Cardiac muscle cell (in vitro differentiated cells and primary cell): ENCODE measurements around the gene SULT1B1. TPM values are rescaled to one million over a fixed set of nuclear protein-coding genes. Genes with fewer than 3 reads are reported as not detected.

Source experiments
- DNase-seq, 2 donors: peaks; one replicate each; pipeline versions ENCODE4 v3.0.0 to v3.0.0-alpha.2; 2010 to 2017; ENCODE audit warnings: low read depth in 1 of 2, low spot score in 1 of 2
- H3K27ac ChIP-seq: fragments of 200-600 bp; sonication (generic); 2 replicates; pipeline ENCODE4 v1.5.1; 2016
- H3K27me3 ChIP-seq: fragments of 200-600 bp; sonication (generic); 2 replicates; pipeline ENCODE4 v1.6.0; 2016; ENCODE audit warnings: control low read depth
- H3K36me3 ChIP-seq: fragments of 200-600 bp; sonication (generic); 2 replicates; pipeline ENCODE4 v1.5.1; 2016; ENCODE audit warnings: control low read depth
- H3K4me1 ChIP-seq: fragments of 200-600 bp; sonication (generic); 2 replicates; pipeline ENCODE4 v1.8.1; 2017; ENCODE audit warnings: low read depth, mild to moderate bottlenecking, mixed run types
- H3K4me3 ChIP-seq: fragments of 200-600 bp; sonication (generic); 2 replicates; pipeline ENCODE4 v1.5.1; 2016; ENCODE audit warnings: mild to moderate bottlenecking
- H3K9me3 ChIP-seq: fragments of 200-600 bp; sonication (generic); 2 replicates; pipeline ENCODE4 v1.5.1; 2017; ENCODE audit warnings: low read depth, mild to moderate bottlenecking, control low read depth
- polyA plus RNA-seq: library from polyadenylated mRNA; unstranded; fragments of >200 nt; fragmentation: Nextera tagmentation; extraction: Ambion mirVana; gene quantifications from 2 replicates; pipeline ENCODE4 v1.2.1, GENCODE V29; 2016
- total RNA-seq: library from RNA; depleted of rRNA; stranded (reverse); fragments of >200 nt; gene quantifications from 2 replicates; pipeline ENCODE4 v1.2.3, GENCODE V29; 2016
- TF ChIP-seq, protein P1 (sequence below): IDR thresholded peaks from 2 replicates; pipeline ENCODE4 v1.5.1; 2012; ENCODE audit warnings: low read depth, mild to moderate bottlenecking, low read length

The SULT1B1 gene
- total and polyA plus RNA-seq, 2 experiments from 2014 or later, result not detected

- H3K9me3 ChIP-seq, result no peaks in the 10 kb centered on the region
- DNase-seq, result peak in 1 of 2 donors; percentile 85
- TF ChIP-seq, protein P1, sequence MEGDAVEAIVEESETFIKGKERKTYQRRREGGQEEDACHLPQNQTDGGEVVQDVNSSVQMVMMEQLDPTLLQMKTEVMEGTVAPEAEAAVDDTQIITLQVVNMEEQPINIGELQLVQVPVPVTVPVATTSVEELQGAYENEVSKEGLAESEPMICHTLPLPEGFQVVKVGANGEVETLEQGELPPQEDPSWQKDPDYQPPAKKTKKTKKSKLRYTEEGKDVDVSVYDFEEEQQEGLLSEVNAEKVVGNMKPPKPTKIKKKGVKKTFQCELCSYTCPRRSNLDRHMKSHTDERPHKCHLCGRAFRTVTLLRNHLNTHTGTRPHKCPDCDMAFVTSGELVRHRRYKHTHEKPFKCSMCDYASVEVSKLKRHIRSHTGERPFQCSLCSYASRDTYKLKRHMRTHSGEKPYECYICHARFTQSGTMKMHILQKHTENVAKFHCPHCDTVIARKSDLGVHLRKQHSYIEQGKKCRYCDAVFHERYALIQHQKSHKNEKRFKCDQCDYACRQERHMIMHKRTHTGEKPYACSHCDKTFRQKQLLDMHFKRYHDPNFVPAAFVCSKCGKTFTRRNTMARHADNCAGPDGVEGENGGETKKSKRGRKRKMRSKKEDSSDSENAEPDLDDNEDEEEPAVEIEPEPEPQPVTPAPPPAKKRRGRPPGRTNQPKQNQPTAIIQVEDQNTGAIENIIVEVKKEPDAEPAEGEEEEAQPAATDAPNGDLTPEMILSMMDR, result no peak
- no peaks in the 10 kb centered on the region for H3K27me3 ChIP-seq
- no peak overlapping the region for H3K27ac ChIP-seq
- H3K4me3 ChIP-seq, result no peak overlapping the region
- H3K36me3 ChIP-seq, result no peaks in the 10 kb centered on the region
- H3K4me1 ChIP-seq, result no peaks in the 10 kb centered on the region
These were observed 46.8 kb downstream of the SULT1B1 start for GRCh38 chr4:69713593-69713992.

DNA sequence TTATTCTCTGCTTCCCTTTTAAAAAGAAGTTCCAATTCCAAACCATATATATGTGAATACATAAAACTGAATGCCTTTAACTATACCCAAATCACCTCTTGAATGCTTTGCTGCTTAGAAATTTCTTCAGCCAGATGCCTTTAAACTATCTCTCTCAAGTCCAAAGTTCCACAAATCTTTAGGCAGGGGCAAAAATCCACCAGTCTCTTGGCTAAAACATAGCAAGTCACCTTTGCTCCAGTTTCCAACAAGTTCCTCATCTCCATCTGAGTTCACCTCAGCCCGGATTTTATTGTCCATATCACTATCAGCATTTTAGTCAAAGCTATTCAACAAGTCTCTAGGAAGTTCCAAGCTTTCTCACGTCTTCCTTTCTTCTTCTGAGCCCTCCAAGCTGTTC lies 49.8 kb downstream of the SULT1B1 start:
- DNase-seq, result no peak
- Histone ChIP-seq H3K27me3 (no peaks in the 10 kb centered on the region), H3K36me3 (no peaks in the 10 kb centered on the region), H3K27ac (no peak overlapping the region), H3K9me3 (no peaks in the 10 kb centered on the region), H3K4me1 (no peaks in the 10 kb centered on the region), H3K4me3 (no peak overlapping the region)
- TF ChIP-seq, protein P1, result no peak

GRCh38 chr4:69708211-69708610 lies 52.2 kb downstream of the SULT1B1 start:
- Histone ChIP-seq H3K27me3 (no peaks in the 10 kb centered on the region), H3K27ac (no peak overlapping the region), H3K9me3 (no peaks in the 10 kb centered on the region), H3K4me1 (no peaks in the 10 kb centered on the region), H3K36me3 (no peaks in the 10 kb centered on the region), H3K4me3 (no peak overlapping the region)
- TF ChIP-seq, protein P1, result no peak
- peak in 1 of 2 donors; percentile 41 for DNase-seq

DNA sequence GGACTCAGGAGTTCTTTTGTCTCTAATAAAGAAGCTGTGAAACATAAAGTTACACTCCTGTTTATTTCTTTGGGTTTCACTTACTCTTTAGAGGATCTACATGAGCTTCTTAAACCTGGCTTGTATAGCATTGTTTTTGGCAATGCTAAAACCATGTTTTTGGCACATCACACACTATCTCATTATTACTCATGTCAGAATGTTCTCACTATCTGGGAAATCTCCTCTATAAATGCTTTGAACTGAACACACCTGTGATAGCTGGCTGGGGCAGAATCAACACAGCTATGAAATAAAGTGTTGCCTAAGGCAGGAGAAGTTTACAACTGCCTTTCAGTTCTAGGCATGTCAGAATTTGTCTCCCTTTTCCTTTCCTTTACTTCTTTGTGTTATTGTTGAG lies 52.6 kb downstream of the SULT1B1 start:
- no peaks in the 10 kb centered on the region for H3K36me3 ChIP-seq
- H3K4me3 ChIP-seq, result no peak overlapping the region
- no peaks in the 10 kb centered on the region for H3K27me3 ChIP-seq
- no peak overlapping the region for H3K27ac ChIP-seq
- TF ChIP-seq, protein P1, result no peak
- DNase-seq, result no peak
- no peaks in the 10 kb centered on the region for H3K4me1 ChIP-seq
- H3K9me3 ChIP-seq, result no peaks in the 10 kb centered on the region

DNA sequence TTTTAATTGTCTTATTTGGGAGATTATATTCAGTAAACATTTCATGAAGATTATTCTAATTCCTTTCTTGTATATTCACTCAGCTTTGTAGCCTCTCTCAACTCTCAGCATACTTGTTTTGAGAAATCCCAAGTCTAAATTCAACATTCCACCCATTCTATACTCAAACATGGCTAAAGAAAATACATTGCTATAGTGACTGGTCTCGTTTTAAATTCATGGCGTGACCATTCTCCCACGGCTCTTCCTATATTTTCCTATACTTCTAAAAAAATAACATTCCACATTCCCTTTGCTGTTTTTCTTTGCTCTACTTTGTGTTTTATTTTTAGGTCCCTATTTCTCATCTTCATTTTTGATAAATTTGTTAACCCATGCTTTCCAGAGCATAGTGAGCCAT lies 58.2 kb downstream of the SULT1B1 start:
- H3K27ac ChIP-seq, result no peak overlapping the region
- no peak overlapping the region for H3K4me3 ChIP-seq
- no peaks in the 10 kb centered on the region for H3K27me3 ChIP-seq
- H3K4me1 ChIP-seq, result no peaks in the 10 kb centered on the region
- TF ChIP-seq, protein P1, result no peak
- no peak for DNase-seq
- H3K9me3 ChIP-seq, result no peaks in the 10 kb centered on the region
- H3K36me3 ChIP-seq, result no peaks in the 10 kb centered on the region

DNA sequence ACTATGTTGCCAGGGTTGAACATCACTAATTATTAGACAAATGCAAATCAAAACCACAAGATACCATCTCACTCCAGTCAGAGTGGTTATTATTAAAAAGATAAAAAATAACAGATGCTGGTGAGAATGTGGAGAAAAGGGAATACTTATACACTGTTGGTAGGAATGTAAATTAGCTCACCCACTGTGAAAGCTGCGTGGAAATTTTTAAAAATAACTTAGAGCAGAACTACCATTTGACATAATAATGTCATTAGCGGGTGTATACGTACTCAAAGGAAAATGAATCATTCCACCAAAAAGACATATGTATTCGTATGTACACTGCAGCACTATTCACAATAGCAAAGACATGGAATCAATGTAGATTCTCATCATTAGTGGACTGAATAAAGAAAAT lies 58.7 kb downstream of the SULT1B1 start:
- no peaks in the 10 kb centered on the region for H3K36me3 ChIP-seq
- TF ChIP-seq, protein P1, result no peak
- H3K4me1 ChIP-seq, result no peaks in the 10 kb centered on the region
- no peak overlapping the region for H3K27ac ChIP-seq
- no peak overlapping the region for H3K4me3 ChIP-seq
- no peaks in the 10 kb centered on the region for H3K9me3 ChIP-seq
- no peaks in the 10 kb centered on the region for H3K27me3 ChIP-seq
- DNase-seq, result no peak
